Spleen (tissue), 7 donors: ENCODE measurements around the gene TAF10.

Experiments
- POLR2A ChIP-seq, 3 donors: fragments of 450-650 bp; IDR thresholded peaks; one replicate each; pipeline ENCODE4 v1.5.1; 2017; ENCODE audit warnings: antibody characterized with exemption in 3 of 3, mild to moderate bottlenecking in 1 of 3
- TF ChIP-seq, protein P1 (sequence below), 11 experiments: fragments of 200-600 bp in 7 of 11; fragments of 450-650 bp in 4 of 11; sonication (generic) in 4 of 11; IDR thresholded peaks in 8 of 11; conservative IDR thresholded peaks in 3 of 11; 1 replicate in 7 of 11; 2 replicates in 4 of 11; pipeline versions ENCODE4 v1.4.0 to v1.8.0; 2016 to 2021; ENCODE audit warnings: antibody characterized with exemption in 11 of 11, inconsistent platforms in 4 of 11, mild to moderate bottlenecking in 1 of 11
- donor health status: DM: no; HTN: no; CAD: no; lungs with moderate emphysema.
- donor health status: DM: no; HTN: no; CAD: no.
- donor health status: DM: no; HTN: no; CAD: no.

DNA sequence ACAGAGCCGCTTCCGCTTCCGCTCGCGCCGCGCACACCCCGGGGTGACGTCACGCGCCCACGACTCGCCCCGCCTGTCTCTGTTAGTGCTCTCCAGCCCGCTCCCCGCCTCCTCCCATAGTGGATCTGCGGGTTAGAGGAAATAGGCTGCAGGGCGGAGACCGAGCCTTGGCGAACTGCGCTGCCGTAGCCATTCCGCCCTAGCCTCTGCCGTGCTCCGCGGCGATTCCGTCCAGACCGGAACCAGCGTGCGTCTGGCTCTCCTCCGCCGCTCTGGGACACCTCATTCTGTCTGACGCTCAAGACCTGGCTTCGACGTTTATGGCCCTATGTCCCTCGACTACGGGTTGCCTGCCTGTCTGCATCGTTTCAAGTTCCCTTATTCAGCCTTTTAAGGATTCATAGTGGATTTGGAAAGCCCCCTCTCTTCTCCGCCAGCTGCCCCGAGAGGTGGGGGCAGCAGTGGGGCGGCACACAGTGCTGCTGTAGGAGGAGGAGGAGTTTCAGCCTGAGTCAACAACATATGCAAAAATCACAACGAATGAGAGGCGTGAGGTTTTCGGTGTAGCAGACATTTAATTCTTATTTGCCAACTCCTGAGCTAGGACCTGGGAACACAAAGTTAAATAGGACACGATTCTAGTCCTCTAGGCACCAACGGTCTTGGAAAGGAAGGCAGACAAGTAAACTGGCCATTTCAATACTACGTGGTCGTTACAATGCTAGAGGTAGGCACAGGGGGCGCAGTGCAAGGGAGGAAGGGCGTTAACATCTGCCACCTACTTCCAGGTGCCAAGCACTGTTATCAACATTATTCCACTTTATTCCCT is at the start of gene TAF10:
- TF ChIP-seq, protein P1, sequence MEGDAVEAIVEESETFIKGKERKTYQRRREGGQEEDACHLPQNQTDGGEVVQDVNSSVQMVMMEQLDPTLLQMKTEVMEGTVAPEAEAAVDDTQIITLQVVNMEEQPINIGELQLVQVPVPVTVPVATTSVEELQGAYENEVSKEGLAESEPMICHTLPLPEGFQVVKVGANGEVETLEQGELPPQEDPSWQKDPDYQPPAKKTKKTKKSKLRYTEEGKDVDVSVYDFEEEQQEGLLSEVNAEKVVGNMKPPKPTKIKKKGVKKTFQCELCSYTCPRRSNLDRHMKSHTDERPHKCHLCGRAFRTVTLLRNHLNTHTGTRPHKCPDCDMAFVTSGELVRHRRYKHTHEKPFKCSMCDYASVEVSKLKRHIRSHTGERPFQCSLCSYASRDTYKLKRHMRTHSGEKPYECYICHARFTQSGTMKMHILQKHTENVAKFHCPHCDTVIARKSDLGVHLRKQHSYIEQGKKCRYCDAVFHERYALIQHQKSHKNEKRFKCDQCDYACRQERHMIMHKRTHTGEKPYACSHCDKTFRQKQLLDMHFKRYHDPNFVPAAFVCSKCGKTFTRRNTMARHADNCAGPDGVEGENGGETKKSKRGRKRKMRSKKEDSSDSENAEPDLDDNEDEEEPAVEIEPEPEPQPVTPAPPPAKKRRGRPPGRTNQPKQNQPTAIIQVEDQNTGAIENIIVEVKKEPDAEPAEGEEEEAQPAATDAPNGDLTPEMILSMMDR (IDR thresholded peaks at IDR 0.05 in 8 of 11, conservative IDR thresholded peaks at IDR 0.05 in 3 of 11): peak in 8 of 11 experiments; percentile 36 to 61 (median 55)
- TF ChIP-seq POLR2A (IDR thresholded peaks at IDR 0.05): peak in 2 of 3 donors; percentile 87 to 95
